Gastrocnemius medialis (tissue), 4 donors: ENCODE data around the gene PIGQ.

ENCODE experiments used
- CTCF ChIP-seq, 5 experiments: fragments of 450-650 bp in 3 of 5; fragments of 200-600 bp in 2 of 5; sonication (generic) in 2 of 5; IDR thresholded peaks in 4 of 5; conservative IDR thresholded peaks in 1 of 5; 1 replicate in 4 of 5; 2 replicates in 1 of 5; pipeline ENCODE4 v1.5.1; 2016 to 2019; ENCODE audit warnings: antibody characterized with exemption in 5 of 5, mild to moderate bottlenecking in 3 of 5, moderate library complexity in 3 of 5
- POLR2A ChIP-seq, 2 donors: fragments of 450-650 bp; IDR thresholded peaks; one replicate each; pipeline ENCODE4 v1.6.1; 2017; ENCODE audit warnings: antibody characterized with exemption in 2 of 2, mild to moderate bottlenecking in 2 of 2, moderate library complexity in 2 of 2

- TF ChIP-seq CTCF (IDR thresholded peaks at IDR 0.05 in 4 of 5, conservative IDR thresholded peaks at IDR 0.05 in 1 of 5) (no peak), POLR2A (IDR thresholded peaks at IDR 0.05) (no peak)
These were observed 14.2 kb downstream of the PIGQ start for GRCh38 chr16:583815-584591.
